Measurements from ENCODE around the gene APOL6.

DNA sequence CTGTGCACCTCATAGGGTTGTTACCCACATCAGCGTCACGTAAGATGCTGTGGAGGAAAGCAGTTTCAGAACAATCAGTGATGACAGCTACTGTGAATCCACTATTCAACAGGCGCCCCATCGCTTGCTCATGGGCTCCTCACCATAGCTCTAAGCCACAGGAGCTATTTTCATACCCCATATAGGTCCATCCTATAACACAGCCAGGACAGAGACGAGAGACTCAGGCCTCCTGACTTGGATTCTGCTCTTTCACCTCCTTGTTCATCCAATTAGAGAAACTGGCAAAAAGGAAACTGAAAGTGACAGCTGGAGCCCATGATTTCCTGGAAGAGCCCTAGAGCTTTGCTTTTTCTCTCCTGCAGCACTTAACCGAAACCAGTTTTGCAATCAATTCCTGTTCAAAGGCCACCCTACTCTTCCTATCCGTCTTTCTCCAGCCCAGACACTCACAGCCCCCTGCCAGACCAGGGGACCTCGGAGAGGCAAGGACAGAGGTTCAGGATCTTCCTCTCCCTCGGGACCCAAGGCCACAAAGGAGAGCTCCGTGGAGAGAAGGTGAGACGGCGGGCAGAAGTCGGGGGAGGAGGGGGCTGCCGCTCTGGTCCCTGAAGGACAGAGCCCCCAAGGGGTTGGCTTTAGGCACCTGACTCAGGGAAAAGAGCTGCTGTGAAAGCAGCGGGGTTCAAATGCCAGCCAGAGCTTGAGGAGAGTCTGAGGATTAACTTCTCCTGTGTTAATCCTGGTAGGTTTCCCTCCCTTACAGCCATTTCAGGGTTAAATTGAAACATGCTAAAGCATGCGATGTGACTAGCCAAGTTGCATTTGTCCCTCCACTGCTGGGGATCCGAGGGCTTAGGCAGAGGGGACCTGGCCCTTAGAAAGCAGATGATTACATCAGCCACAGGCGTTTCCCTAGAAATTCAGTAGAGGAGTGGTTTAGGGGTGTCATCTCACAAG is at the start of gene APOL6:
- TF ChIP-seq, protein P1, sequence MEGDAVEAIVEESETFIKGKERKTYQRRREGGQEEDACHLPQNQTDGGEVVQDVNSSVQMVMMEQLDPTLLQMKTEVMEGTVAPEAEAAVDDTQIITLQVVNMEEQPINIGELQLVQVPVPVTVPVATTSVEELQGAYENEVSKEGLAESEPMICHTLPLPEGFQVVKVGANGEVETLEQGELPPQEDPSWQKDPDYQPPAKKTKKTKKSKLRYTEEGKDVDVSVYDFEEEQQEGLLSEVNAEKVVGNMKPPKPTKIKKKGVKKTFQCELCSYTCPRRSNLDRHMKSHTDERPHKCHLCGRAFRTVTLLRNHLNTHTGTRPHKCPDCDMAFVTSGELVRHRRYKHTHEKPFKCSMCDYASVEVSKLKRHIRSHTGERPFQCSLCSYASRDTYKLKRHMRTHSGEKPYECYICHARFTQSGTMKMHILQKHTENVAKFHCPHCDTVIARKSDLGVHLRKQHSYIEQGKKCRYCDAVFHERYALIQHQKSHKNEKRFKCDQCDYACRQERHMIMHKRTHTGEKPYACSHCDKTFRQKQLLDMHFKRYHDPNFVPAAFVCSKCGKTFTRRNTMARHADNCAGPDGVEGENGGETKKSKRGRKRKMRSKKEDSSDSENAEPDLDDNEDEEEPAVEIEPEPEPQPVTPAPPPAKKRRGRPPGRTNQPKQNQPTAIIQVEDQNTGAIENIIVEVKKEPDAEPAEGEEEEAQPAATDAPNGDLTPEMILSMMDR (IDR thresholded peaks at IDR 0.05): peak in 1 of 4 experiments; percentile 6
- TF ChIP-seq POLR2AphosphoS5 (IDR thresholded peaks at IDR 0.05): peak; percentile 78

Data from prostate gland (tissue), 2 donors.